ENCODE measurements around the gene RRAS.

DNA sequence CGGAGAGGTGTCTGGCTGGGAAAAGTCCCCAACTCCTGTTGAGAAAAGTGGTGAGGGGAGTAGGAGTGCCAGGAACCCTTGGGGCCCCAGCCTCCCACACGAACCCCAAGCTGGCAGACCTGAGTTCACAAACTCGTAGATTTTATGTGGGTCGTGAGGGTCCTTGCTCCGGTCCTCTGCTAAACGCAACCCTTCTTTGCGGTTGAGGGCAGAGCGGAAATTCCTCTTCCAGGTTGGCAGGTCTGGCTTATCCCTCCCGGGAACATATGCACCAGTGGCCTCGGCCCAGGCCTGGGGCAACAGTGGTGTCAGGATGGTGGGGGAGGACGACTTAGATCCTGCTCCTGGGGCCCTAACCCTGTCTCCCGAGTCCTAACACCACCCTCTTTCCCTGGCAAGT, 23.3 kb upstream of the RRAS start:
- TF ChIP-seq EZH2phosphoT487 (IDR thresholded peaks at IDR 0.05; ENCODE audit: low read length), result no peak
- TF ChIP-seq, protein P1, sequence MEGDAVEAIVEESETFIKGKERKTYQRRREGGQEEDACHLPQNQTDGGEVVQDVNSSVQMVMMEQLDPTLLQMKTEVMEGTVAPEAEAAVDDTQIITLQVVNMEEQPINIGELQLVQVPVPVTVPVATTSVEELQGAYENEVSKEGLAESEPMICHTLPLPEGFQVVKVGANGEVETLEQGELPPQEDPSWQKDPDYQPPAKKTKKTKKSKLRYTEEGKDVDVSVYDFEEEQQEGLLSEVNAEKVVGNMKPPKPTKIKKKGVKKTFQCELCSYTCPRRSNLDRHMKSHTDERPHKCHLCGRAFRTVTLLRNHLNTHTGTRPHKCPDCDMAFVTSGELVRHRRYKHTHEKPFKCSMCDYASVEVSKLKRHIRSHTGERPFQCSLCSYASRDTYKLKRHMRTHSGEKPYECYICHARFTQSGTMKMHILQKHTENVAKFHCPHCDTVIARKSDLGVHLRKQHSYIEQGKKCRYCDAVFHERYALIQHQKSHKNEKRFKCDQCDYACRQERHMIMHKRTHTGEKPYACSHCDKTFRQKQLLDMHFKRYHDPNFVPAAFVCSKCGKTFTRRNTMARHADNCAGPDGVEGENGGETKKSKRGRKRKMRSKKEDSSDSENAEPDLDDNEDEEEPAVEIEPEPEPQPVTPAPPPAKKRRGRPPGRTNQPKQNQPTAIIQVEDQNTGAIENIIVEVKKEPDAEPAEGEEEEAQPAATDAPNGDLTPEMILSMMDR (IDR thresholded peaks at IDR 0.05; ENCODE audit: low read length), result no peak
